Measurements from ENCODE around the gene DZIP1L. TPM values are rescaled to one million over a fixed set of nuclear protein-coding genes. Genes with fewer than 3 reads are reported as not detected.

Gene DZIP1L
- total RNA-seq, 1 experiment from 2014 or later = 10.4 TPM

DNA sequence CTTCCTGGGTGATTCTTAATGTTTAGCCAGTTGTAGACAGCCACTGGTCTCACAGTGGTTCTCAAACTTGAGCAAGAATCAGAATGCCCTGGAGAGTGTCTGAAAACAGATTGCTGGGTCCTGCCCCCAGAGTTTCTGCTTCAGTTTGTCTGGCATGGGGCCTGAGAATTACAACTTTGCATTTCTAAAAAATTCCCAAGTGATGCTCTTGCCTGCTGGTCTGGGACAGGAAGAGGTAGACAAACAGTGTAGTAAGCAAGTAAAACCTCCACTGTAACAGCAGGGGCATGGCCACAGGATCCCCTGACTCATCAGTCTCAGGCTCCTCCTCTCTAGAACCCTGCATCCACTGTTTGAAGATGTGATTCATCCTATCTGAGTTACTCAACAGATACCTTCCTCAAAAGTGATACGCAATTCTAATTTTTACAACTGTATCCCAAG, 36.5 kb downstream of the DZIP1L start:
- Histone ChIP-seq H3K9me3 (ENCODE audit: control insufficient read depth, low read depth, low read length) (no peaks in the 10 kb centered on the region), H3K9ac (ENCODE audit: extremely low read depth, insufficient read length, low read length) (no peak overlapping the region), H3K4me1 (ENCODE audit: insufficient read depth, low read length) (no peaks in the 10 kb centered on the region), H2AFZ (ENCODE audit: low read length) (no peak overlapping the region), H3K4me2 (ENCODE audit: insufficient read depth, insufficient read length, low read length) (no peak overlapping the region), H3T11ph (ENCODE audit: low read length) (no peak overlapping the region), H3K18ac (ENCODE audit: insufficient read length, low read depth, low read length) (no peak overlapping the region), H2BK12ac (ENCODE audit: insufficient read length, low read depth, low read length) (no peak overlapping the region), H2AK5ac (ENCODE audit: insufficient read length, low read length) (no peak overlapping the region), H4K5ac (ENCODE audit: insufficient read length, low read depth, low read length) (no peak overlapping the region), H3K27ac (ENCODE audit: insufficient read length, low read depth, low read length) (no peak overlapping the region), H3K4ac (ENCODE audit: low read depth, low read length) (no peak overlapping the region), H4K20me1 (ENCODE audit: control insufficient read depth, insufficient read depth, insufficient read length) (no peaks in the 10 kb centered on the region), H2BK120ac (ENCODE audit: low read depth, low read length, poor library complexity, severe bottlenecking) (no peak overlapping the region), H3K14ac (ENCODE audit: insufficient read depth, low read length) (no peak overlapping the region), H3K23ac (ENCODE audit: insufficient read length, low read depth, low read length) (no peak overlapping the region), H2BK5ac (ENCODE audit: insufficient read length, low read length) (no peak overlapping the region), H2BK15ac (ENCODE audit: low read depth, low read length) (no peak overlapping the region), H3K56ac (ENCODE audit: insufficient read length, low read depth, low read length) (no peak overlapping the region), H3K23me2 (ENCODE audit: insufficient read length, low read depth, low read length, poor library complexity, severe bottlenecking) (no peaks in the 10 kb centered on the region), H3K79me1 (ENCODE audit: insufficient read depth, low read depth, low read length, poor library complexity, severe bottlenecking) (no peaks in the 10 kb centered on the region), H2BK20ac (ENCODE audit: low read depth, low read length, poor library complexity, severe bottlenecking) (no peak overlapping the region), H3K27me3 (ENCODE audit: insufficient read depth, low read length) (no peaks in the 10 kb centered on the region), H3K79me2 (ENCODE audit: insufficient read depth, low read length) (no peaks in the 10 kb centered on the region), H4K8ac (replicated peaks; ENCODE audit: insufficient read length, low read depth, low read length) (no peak overlapping the region), H4K91ac (ENCODE audit: insufficient read length, low read depth, low read length) (no peak overlapping the region)
- Mint-ChIP-seq H3K36me3 (ENCODE audit: insufficient read depth in 1 of 3, low read depth in 3 of 3) (peaks cover 25 to 59% (median 47%) of the 10 kb centered on the region in 3 experiments), H3K9me3 (no peaks in the 10 kb centered on the region), H3K4me1 (peaks cover 0 to 8% of the 10 kb centered on the region in 2 experiments; a peak in 1 of 4 replicates), H3K27me3 (ENCODE audit: low read depth) (no peaks in the 10 kb centered on the region), H3K4me3 (no peak overlapping the region), H3K27ac (no peak overlapping the region)
- TF ChIP-seq, protein P1, sequence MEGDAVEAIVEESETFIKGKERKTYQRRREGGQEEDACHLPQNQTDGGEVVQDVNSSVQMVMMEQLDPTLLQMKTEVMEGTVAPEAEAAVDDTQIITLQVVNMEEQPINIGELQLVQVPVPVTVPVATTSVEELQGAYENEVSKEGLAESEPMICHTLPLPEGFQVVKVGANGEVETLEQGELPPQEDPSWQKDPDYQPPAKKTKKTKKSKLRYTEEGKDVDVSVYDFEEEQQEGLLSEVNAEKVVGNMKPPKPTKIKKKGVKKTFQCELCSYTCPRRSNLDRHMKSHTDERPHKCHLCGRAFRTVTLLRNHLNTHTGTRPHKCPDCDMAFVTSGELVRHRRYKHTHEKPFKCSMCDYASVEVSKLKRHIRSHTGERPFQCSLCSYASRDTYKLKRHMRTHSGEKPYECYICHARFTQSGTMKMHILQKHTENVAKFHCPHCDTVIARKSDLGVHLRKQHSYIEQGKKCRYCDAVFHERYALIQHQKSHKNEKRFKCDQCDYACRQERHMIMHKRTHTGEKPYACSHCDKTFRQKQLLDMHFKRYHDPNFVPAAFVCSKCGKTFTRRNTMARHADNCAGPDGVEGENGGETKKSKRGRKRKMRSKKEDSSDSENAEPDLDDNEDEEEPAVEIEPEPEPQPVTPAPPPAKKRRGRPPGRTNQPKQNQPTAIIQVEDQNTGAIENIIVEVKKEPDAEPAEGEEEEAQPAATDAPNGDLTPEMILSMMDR (conservative IDR thresholded peaks at IDR 0.05) = no peak
- no CpG with 5 or more reads among the region's 1 CpG for WGBS (ENCODE audit: extremely low coverage, insufficient read length, low lambda C conversion rate)
- DNase-seq = no peak
